HG03097 (cell line): ENCODE data around the gene WBP1L.
"Not testable (repeated sequence)": the region's sequence is repeated elsewhere in the genome, so short reads cannot be mapped to it uniquely, and the experiment has no call there.

Experiments used
- ATAC-seq: cut with Tn5 transposase; IDR thresholded peaks from one replicate; pipeline ENCODE4 v1.9.1; 2021; ENCODE audit not compliant: unreplicated experiment, low FRiP score

Gene WBP1L

DNA sequence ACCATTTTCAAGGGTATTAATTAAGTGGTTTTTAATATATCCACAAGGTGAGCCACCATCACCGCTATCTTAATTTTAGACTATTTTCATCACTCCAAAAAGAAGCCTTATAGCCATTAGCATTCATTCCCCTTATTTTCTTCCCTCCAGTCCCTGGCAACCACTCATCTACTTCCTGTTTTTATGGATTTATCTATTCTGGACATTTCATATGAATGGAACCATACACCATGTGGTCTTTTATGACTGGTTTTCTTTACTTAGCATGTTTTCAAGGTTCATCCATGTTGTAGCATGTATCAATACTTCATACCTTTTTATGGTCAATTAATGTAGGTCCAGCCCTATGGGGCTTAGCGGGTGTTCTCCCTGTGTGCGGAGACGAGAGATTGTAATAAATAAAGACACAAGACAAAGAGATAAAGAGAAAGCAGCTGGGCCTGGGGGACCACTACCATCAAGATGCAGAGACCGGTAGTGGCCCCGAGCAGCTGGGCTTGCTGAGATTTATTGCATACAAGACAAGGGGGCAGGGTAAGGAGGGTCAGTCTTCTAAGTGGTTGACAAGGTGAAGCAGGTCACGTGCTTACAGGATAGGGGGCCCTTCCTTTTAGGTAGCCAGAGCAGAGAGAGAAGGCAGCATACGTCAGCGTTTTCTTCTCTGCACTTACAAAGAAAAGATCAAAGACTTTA lies 14.6 kb downstream of the WBP1L start:
- ATAC-seq: no peak

DNA sequence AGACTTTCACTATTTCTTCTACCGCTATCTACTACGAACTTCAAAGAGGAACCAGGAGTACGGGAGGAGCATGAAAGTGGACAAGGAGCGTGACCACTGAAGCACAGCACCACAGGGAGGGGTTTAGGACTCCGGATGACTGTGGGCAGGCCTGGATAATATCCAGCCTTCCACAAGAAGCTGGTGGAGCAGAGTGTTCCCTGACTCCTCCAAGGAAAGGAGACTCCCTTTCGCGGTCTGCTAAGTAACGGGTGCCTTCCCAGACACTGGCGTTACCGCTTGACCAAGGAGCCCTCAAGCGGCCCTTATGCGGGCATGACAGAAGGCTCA lies 15.2 kb downstream of the WBP1L start:
- ATAC-seq: not testable (repeated sequence)

DNA sequence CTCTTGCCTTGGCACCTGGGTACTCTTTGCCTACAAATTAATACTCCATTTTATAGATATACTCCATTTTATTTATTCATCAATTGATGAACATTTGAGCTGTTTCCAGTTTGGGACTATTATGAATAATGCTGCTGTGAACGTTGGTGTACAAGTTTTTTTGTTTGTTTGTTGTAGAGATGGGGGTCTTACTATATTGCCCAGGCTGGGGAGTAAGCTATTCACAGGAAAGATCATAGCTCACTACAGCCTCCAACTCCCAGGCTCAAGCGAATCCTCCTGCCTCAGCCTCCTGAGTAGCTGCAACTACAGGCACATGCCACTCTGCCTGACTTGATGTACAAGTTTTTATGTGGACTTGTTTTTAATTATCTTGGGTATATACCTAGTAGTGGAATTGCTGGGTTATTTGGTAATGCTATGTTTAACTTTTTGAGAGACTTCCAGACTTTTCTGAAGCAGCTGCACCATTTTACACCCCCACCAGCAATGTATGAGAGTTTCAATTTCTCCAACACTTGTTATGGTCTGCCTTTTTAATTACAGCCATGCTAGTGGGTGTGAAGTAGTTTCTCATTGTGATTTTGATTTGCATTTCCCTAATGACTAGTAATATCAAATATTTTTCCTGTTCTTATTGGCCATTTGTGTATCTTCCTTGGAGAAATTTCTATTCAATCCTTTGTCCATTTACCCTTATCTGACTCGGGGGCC lies 15.9 kb downstream of the WBP1L start:
- no peak for ATAC-seq

DNA sequence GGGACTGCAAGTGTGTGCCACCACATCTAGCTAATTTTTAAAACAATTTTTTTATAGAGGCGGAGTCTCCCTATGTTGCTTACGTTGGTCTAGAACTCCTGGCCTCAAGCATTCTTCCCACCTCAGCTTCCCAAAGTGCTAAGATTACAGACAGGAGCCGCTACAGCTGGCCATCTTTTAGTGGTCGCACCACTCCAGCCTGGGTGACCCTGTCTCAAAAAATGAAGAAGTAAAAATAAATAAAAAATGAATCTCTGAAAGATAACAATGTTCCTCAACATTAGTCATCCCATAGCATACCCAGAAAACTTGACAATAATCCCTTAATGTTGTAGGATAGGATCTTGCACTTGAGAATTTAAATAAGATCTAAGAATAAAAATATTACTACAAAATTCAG lies 18.2 kb downstream of the WBP1L start:
- ATAC-seq: no peak

DNA sequence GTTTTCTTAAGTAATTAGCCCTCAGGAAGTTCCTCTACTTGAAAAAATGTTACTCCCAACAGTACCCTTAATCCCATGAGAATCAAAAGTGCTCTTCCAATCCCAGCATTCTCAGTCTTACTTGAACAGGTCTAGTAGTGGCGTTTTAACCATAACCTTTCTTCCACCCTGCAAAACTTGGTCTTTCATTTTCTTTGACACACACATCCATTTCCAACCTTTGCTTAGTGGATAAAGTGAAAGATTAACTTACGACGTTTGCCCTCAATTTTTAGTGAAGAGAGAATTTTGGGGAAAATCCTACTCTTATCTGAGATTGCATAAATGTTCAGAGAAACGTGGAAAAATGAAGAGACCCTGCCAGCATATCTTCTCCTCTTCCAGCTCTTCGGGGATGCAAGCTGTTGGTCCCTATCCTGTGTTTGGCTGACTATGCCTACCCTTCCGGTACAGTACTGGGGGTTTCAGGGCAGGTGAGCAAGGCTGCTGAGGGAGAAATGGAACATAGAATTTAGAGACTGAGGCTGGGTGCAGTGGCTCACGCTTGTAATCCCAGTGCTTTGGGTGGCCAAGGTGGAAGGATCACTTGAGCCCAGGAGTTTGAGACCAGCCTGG lies 18.8 kb downstream of the WBP1L start:
- ATAC-seq: no peak

DNA sequence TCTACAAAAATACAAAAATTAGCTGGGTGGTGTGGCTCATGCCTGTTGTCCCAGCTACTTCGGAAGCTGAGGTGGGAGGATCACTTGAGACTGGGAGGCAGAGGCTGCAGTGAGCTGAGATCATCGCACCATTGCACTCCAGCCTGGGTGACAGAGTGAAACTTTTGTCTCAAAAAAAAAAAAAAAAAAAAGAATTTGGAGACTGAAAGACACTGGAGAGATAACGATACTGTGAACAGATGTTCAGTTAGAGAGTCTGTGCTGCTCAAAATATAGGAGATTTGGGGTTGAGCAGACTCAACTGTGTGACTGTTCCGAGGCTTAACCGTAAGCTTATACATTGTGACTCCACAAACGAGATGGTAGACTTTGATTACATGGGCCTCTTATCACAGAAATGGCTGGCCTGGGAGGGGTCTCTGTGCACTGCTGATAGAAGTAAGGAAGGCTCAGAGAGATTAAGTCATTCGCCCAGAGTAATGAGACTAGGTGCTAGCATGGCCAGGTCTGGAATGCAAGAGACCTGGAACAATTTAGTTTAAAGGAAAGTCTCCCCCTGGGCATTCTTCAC lies 19.4 kb downstream of the WBP1L start:
- ATAC-seq: no peak

DNA sequence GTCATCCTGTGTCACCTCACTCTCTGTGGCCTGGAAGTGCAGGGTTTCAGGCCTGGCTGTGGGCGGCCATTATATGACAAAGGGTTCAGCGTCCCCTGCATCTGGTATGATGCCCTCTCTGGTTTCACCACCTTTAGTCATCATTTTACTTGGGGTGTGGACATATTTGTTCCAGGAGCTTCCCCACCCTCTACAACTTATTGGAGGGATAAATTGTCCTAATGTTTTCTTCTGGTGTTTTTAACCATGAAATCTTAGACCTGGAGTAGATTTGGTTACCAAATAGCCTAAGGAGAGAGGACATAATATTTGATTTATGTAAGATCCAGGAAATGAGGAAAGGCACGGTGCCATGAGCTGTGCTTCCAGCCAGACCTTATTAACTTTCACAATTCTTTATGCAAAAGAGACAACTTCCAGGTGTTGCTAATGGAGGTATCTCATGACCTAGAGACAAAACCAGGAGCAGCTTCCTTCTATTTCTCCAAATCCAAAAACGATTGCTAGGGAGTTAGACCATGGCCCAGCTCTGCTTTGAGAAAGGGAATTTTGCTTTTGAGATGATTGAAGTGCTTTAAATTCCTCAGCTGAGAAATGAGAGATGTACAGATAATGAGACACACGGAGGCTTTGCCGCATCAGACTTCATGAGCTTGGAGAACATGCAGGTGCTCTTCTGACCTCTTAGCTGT lies 20.9 kb downstream of the WBP1L start:
- ATAC-seq: no peak

DNA sequence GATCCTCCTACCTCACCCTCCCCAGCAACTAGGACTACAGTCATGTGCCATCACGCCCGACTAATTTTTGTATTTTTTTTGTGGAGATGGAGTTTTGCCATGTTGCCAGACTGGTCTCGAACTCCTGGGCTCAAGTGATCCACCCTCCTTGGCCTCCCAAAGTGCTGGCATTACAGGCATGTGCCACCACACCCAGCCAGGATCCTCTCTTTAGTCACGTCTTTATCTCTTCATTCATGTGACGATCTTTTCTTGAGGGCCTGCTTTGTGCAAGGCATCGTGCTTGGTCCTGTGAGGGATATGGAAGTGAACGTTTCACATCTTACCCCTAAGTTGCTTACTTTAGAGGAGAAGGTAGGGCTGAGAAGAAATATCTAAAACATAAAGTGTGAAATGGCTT lies 21.6 kb downstream of the WBP1L start:
- no peak for ATAC-seq

DNA sequence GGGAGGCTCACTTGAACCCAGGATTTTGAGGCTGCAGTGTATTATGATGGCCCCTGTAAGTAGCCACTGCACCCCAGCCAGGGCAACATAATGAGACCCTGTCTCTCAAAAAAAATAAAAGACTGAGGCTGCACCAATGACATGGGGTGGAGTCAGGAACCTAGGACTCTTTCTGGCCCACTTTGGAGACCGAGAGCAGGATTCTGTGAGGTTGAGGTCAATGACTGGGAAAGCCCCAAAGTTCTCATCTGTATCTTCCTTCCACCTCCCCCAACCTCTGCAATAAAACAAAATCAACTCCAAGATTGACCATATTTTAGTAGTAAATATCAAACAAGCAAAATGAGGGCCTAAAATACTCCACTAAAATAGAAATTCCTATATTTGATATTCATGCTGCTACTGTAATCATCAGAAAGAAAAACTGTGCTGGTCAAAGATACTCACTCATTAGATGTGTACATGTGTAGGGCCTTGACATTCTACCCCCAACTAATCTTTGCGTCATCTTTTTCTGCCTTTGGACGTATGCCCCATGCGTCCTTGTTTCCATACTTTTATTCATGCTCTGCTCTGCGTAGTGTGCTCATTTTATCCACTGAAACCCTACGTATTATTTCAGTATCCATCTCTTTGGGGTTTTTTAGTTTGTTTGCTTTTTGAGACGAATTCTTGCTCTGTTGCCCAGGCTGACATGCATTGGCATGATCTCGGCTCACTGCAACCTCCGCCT lies 23.8 kb downstream of the WBP1L start:
- ATAC-seq: no peak

DNA sequence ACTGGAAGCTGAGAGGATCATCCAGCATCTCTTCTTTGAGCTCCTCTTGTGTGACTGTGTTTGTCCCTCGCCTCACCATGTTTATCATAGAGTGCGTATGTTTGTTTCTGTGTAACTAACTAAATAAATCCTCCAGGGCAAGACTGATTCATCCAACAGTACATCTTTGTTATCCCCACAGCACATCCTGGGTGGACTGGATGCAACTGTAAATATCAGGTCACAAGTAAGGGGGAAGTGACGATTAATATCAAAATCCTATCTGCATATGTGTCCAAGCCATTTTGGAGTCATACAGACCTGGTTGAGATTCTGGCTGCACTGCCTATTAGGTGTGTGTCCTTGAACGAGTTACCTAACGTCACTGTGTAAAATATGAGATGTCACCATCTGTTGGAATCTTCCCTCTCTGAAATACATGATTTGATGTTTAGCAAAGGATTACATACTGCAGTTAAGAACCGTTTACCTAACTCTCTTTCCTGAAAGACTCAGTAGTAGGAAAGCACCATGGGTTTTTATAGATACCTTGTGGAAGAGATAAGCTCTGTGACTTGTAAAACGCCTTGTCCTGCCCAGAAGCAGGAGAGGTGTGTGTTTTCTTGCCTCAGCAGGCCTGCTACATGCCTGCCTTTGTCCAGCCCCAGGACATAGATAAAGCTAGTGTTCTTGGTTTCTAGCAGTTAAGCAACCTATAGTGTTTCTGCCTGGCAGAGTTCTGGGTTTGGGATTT lies 25.8 kb downstream of the WBP1L start:
- ATAC-seq: no peak

DNA sequence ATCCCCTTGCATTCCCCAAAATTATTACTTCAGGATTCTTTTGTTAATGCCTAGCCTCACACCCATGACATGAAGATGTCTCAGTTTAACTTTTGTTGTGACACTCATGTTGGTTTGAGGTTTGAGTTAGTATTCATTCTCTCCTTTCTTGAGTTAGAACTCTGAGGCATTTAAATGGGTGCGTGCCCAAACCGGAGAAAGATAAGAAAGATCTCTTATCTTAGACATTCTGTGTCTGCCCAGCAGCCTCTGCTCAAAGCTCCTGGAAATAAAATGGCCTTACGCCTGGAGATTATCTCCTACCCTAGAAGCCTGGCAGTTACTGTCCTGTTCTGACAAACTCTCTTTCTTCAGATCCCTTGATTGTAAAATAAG lies 26.3 kb downstream of the WBP1L start:
- no peak for ATAC-seq

DNA sequence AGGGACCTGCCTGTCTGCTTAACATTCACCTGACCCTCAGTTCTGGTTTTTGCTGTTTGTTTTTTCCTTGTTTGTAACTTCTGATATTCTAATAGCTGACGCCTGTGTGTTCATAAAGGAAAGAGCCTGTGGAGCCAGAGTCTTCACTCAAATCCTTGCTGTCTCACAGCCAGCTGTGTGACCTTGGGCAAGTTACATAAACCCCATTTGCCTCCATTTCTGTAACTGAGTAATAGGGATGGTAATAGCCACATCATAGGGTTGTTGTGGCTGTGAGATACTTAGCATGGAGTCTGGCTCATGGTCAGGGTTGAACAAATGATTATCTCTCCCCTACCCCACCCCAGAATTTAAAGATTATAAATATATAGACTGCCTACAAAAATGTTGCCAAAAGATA lies 27.0 kb downstream of the WBP1L start:
- no peak for ATAC-seq

DNA sequence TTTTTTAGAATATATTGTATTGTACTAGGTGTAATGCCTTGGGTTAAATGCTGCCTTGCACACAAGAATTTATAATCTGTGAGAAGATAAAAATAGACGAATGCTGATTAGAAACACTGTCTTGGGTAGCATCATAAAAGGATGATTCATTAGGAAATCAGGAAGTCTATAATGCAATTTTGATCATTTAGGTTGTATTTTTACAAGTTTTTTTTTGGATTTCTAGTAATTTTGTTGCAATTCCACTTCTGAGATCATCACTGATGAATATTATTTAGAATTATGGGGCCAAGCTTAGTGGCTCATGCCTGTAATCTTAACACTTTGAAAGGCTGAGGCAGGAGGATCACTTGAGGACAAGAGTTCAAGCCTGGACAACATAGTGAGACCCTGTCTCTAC lies 29.6 kb downstream of the WBP1L start:
- ATAC-seq: no peak

DNA sequence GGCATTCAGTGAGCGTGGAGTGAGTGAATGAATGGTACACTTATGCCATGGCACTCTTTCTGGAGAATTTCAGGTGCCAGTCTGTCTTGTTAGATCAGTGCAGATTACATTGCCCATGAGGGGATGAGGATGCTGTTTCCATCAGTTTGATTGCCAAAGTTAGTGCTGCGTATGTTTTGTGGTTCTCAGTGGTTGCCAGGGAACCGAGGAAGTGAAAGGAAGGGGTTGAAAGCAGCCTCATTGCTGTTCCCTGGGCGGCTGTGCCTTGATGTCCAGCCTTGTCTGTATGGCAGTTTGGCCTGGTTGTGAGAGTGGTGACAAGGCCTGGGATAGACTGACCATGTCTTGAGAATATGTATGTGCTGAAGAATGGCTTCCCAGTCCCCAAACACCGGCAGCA lies 30.2 kb downstream of the WBP1L start:
- no peak for ATAC-seq

DNA sequence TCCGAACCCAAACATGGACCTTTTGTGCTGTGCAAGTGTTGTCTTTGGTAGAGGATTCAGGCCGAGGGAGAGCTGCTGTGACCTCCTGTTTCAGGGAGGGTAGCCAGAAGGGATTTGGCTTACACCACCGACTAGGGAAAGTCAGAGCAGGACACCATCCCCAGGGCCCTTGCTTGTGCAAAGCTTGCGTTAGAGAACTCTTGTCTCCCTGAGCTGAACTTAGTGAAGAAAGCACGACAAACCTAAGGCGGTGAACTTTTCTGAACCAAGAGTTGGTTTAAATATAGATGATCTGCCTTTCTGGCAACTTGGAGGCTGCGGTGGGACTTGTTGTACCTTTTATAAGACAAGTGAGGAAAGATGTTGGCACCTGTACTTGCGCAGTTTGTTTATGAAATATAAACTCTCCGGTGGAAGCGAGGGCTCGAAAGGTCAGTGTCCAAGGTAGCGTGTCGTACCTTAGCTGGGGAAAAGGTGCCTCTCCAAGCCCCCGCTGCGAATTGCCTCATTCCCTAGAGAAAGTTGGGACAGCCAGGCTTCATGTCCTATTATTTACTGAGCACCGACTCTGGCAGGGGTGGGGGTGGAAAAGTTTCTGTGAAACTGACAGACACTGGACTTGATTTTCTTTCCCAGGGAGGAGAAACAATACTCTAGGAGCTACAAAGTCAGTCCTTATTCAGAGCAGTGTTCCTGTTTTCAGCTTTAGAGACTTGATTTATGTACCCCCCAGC lies 31.6 kb downstream of the WBP1L start:
- ATAC-seq: no peak

DNA sequence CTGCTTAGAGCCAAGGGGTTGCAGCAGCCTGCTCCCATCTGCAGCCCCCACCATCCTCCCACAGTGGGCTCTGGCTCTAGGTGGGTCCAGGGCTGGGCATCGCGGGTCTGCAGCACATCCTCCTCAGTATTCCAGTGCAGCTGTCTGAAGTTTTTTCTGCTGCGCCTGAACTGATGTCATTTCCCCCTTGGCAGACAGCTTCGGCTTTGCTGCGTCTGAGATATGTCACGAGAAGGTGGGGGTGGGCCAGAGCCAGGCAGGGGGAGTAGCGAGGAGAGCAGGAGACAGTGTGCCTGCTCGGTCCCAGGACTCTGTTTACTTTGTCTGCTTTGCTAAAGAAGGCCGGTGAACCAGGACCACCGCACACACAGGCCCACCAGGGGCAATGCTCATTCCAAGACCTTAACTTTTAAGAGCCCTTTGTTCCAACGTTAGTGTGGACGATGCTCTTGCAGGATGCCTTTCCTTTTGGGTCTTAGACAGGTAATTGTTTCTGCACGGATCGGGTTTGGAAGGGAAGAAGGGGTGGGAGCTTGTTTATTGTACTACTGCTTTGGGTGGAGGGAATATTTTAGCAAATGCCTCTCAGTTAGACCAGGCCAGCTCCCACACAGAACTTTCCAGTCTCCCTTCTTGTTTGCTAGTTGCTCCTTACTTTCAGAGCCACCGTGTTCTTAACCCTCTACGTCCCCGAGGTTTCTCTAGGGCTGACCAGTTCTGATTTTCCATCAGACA lies 32.4 kb downstream of the WBP1L start:
- no peak for ATAC-seq

DNA sequence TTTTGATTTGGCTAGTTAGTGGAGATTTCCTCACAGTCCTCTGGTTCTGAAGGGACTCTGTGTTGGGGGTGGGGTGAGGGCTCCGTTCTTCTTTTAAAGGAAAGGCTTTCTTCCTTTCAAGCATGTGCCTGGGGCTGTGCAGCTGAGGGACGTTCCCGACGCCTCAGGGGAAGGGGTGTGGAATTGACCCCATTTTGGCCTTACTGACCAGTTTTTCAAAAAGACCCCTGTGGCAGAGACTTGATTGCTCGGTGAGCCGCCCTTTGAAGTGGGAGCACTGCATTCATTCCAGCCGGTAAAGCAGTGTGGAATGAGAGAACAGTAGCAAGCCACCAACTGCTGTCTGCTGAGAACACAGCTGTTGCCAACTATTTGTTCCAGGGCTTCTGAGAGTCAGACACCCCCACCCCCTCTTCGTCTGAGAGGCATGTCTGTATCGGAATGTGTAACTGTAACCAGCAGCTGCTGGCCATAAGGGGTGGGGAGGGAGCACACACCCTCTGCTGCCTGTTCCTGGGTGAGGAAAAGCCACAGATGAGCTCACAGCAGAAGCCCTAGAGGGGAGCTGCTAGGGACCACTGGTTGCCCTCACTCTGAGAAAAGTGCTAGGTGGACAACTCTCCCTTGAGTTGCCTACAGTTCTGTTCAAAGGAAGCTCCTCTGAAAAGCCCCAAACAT lies 33.2 kb downstream of the WBP1L start:
- no peak for ATAC-seq
